ENCODE results near the gene MEF2A.

GRCh38 chr15:99727733-99728132 lies 161.9 kb downstream of the MEF2A start:
- TF ChIP-seq HOXA7 (CRISPR knock-in tag; IDR thresholded peaks at IDR 0.05; ENCODE audit: borderline replicate concordance) (no peak), CTCF (tag by site-specific recombination; IDR thresholded peaks at IDR 0.05) (no peak), PBX3 (CRISPR knock-in tag; IDR thresholded peaks at IDR 0.05) (no peak), ZNF548 (tag by site-specific recombination; IDR thresholded peaks at IDR 0.05) (no peak), ZNF843 (tag by site-specific recombination; IDR thresholded peaks at IDR 0.05) (no peak), ZNF785 (tag by site-specific recombination; IDR thresholded peaks at IDR 0.05) (no peak), ZBTB11 (tag by site-specific recombination; conservative IDR thresholded peaks at IDR 0.05; ENCODE audit: low read depth) (no peak), ZBTB8A (tag by site-specific recombination; IDR thresholded peaks at IDR 0.05) (no peak)
- TF ChIP-seq, protein P1, sequence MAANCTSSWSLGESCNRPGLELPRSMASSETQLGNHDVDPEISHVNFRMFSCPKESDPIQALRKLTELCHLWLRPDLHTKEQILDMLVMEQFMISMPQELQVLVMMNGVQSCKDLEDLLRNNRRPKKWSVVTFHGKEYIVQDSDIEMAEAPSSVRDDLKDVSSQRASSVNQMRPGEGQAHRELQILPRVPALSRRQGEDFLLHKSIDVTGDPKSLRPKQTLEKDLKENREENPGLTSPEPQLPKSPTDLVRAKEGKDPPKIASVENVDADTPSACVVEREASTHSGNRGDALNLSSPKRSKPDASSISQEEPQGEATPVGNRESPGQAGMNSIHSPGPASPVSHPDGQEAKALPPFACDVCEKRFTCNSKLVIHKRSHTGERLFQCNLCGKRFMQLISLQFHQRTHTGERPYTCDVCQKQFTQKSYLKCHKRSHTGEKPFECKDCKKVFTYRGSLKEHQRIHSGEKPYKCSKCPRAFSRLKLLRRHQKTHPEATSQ (tag by site-specific recombination; IDR thresholded peaks at IDR 0.05) = no peak

All from HEK293 (cell line).